CD4-positive, alpha-beta memory T cell (primary cell): ENCODE results near the gene SPEF2. TPM values are rescaled to one million over a fixed set of nuclear protein-coding genes. Genes with fewer than 3 reads are reported as not detected.
A peak's percentile ranks its signal among the peaks of the same experiment; 100 is the strongest.

Source experiments
- CTCF ChIA-PET: fragments of 350-600 bp; sonication (Branson Sonifier 250); formaldehyde crosslinking; loops from one replicate; lab custom pipeline; 2021; ENCODE audit warnings: inconsistent platforms; ENCODE audit not compliant: partially characterized antibody; lab: Charles Lee
- POLR2A ChIA-PET: fragments of 350-600 bp; sonication (Branson Sonifier 250); formaldehyde crosslinking; loops from one replicate; lab custom pipeline; 2021; ENCODE audit not compliant: partially characterized antibody; lab: Charles Lee
- DNase-seq, 5 donors: peaks; one replicate each; pipeline versions ENCODE4 v3.0.0 to v3.0.0-alpha.2; 2020 to 2022; ENCODE audit warnings: mixed read lengths in 1 of 5
- H3K27ac ChIP-seq: one replicate; pipeline ENCODE4 v1.7.0; 2013; ENCODE audit warnings: low read depth, low read length
- H3K27me3 ChIP-seq: 2 replicates; pipeline ENCODE4 v1.7.0; 2013; ENCODE audit warnings: mild to moderate bottlenecking, low read length, moderate library complexity; ENCODE audit not compliant: insufficient read depth
- H3K36me3 ChIP-seq: 2 replicates; pipeline ENCODE4 v1.7.0; 2013; ENCODE audit warnings: mild to moderate bottlenecking, low read length, moderate library complexity; ENCODE audit not compliant: insufficient read depth
- H3K4me1 ChIP-seq: 2 replicates; pipeline ENCODE4 v1.7.0; 2013; ENCODE audit warnings: mild to moderate bottlenecking, low read length, moderate library complexity; ENCODE audit not compliant: insufficient read depth
- H3K4me3 ChIP-seq, 2 donors: one replicate each; pipeline ENCODE4 v1.7.0; 2013; ENCODE audit warnings: low read length in 2 of 2, mild to moderate bottlenecking in 1 of 2
- H3K9me3 ChIP-seq, 2 donors: one replicate each; pipeline ENCODE4 v1.7.0; 2013; ENCODE audit warnings: low read length in 2 of 2, control low read depth in 1 of 2; ENCODE audit not compliant: control insufficient read depth in 1 of 2
- H3K27ac Mint-ChIP-seq, 7 donors: one replicate each; pipeline ENCODE4 v1.8.0; 2020 to 2021; ENCODE audit warnings: mixed read lengths in 7 of 7, mild to moderate bottlenecking in 6 of 7, inconsistent platforms in 3 of 7, moderate library complexity in 3 of 7
- H3K27me3 Mint-ChIP-seq, 2 donors: one replicate each; pipeline ENCODE4 v1.8.0; 2020 to 2021; ENCODE audit warnings: mixed read lengths in 2 of 2
- H3K36me3 Mint-ChIP-seq, 2 donors: one replicate each; pipeline ENCODE4 v1.8.0; 2020 to 2021; ENCODE audit warnings: mixed read lengths in 2 of 2, inconsistent platforms in 1 of 2, mild to moderate bottlenecking in 1 of 2
- H3K4me1 Mint-ChIP-seq, 4 donors: one replicate each; pipeline ENCODE4 v1.8.0; 2020 to 2021; ENCODE audit warnings: mixed read lengths in 4 of 4, mild to moderate bottlenecking in 1 of 4
- H3K4me3 Mint-ChIP-seq, 8 donors: one replicate each; pipeline ENCODE4 v1.8.0; 2020 to 2021; ENCODE audit warnings: mixed read lengths in 8 of 8, mild to moderate bottlenecking in 7 of 8, moderate library complexity in 6 of 8, inconsistent platforms in 3 of 8
- H3K9me3 Mint-ChIP-seq, 8 donors: one replicate each; pipeline ENCODE4 v1.8.0; 2020 to 2021; ENCODE audit warnings: mixed read lengths in 8 of 8, mild to moderate bottlenecking in 5 of 8, inconsistent platforms in 3 of 8, moderate library complexity in 1 of 8
- intact Hi-C: fragments of 100-400 bp; cut with micrococcal nuclease; formaldehyde crosslinking; loops from one replicate; pipeline ENCODE4 v1.15.1; 2023
- polyA plus RNA-seq, 2 donors: library from polyadenylated mRNA; unstranded; fragments of 300-500 nt; fragmentation: Illumina TruSeq; gene quantifications; one replicate each; pipeline ENCODE4 v1.2.3, GENCODE V29; 2021
- total RNA-seq, 2 experiments: library from RNA; stranded (reverse); gene quantifications; one replicate each; pipeline ENCODE4 v1.2.3, GENCODE V29; 2021

SPEF2 gene
- total and polyA plus RNA-seq, 4 experiments from 2014 or later = 4.0 to 15.4 (median 10.2) TPM

- Mint-ChIP-seq H3K4me3 (peak overlapping the region in 7 of 8 donors; percentile 11 to 86 (median 82)), H3K9me3 (no peaks in the 10 kb centered on the region), H3K4me1 (peaks cover 61 to 88% (median 74%) of the 10 kb centered on the region in 4 donors), H3K27ac (peak overlapping the region; percentile 81 to 98 (median 96)), H3K27me3 (no peaks in the 10 kb centered on the region), H3K36me3 (no peaks in the 10 kb centered on the region)
- peaks cover 78% of the 10 kb centered on the region for H3K4me1 ChIP-seq
- no peaks in the 10 kb centered on the region for H3K27me3 ChIP-seq
- no peaks in the 10 kb centered on the region for H3K9me3 ChIP-seq
- ChIA-PET CTCF (interaction anchor here (0.9 to 8.1 kb wide), 23 partner anchors 11 to 161 kb away, joined by 3 to 154 read pairs (median 7); partner anchors contain the start of gene IL7R), POLR2A (interaction anchor here (0.9 to 27.7 kb wide), 17 partner anchors 9 to 160 kb away, joined by 3 to 1081 read pairs (median 33); partner anchors contain the start of genes IL7R and SPEF2)
- no peaks in the 10 kb centered on the region for H3K36me3 ChIP-seq
- no peak overlapping the region for H3K4me3 ChIP-seq
- intact Hi-C loops = loop anchor here (5.0 to 10.0 kb wide), 2 partner anchors 106 to 694 kb away; no protein-coding TSS in a partner anchor
- no peak for DNase-seq
- peak overlapping the region; percentile 54 for H3K27ac ChIP-seq
Observed at GRCh38 chr5:35778259-35778769, 160.7 kb downstream of the SPEF2 start.

- Histone ChIP-seq H3K27ac (peak overlapping the region; percentile 57), H3K4me3 (peak overlapping the region in 1 of 2 donors; percentile 2), H3K9me3 (no peaks in the 10 kb centered on the region), H3K36me3 (no peaks in the 10 kb centered on the region), H3K4me1 (peaks cover 81% of the 10 kb centered on the region), H3K27me3 (no peaks in the 10 kb centered on the region)
- Mint-ChIP-seq H3K27me3 (no peaks in the 10 kb centered on the region), H3K27ac (peak overlapping the region; percentile 90 to 99 (median 94)), H3K36me3 (no peaks in the 10 kb centered on the region), H3K4me3 (peak overlapping the region; percentile 69 to 92 (median 78)), H3K9me3 (no peaks in the 10 kb centered on the region), H3K4me1 (peaks cover 61 to 86% (median 69%) of the 10 kb centered on the region in 4 donors)
- intact Hi-C loops = loop anchor here (1.0 to 2.0 kb wide), 3 partner anchors 17 to 35 kb away; no protein-coding TSS in a partner anchor
- ChIA-PET CTCF (interaction anchor here (0.7 to 8.1 kb wide), 17 partner anchors 9 to 146 kb away, joined by 3 to 154 read pairs (median 12); partner anchors contain the start of gene IL7R), POLR2A (interaction anchor here (0.9 to 27.7 kb wide), 18 partner anchors 10 to 146 kb away, joined by 3 to 1081 read pairs (median 29); partner anchors contain the start of gene IL7R)
- DNase-seq = peak; percentile 52 to 74 (median 69)
Observed at GRCh38 chr5:35780236-35780635, 162.6 kb downstream of the SPEF2 start.

- intact Hi-C loops = loop anchor here (2.0 kb wide), 1 partner anchor 16 kb away; no protein-coding TSS in a partner anchor
- no peaks in the 10 kb centered on the region for H3K9me3 ChIP-seq
- peak overlapping the region; percentile 14 to 34 for H3K4me3 ChIP-seq
- no peak for DNase-seq
- peaks cover 90% of the 10 kb centered on the region for H3K4me1 ChIP-seq
- no peaks in the 10 kb centered on the region for H3K36me3 ChIP-seq
- Mint-ChIP-seq H3K36me3 (no peaks in the 10 kb centered on the region), H3K9me3 (no peaks in the 10 kb centered on the region), H3K4me3 (peak overlapping the region; percentile 69 to 92 (median 88)), H3K27me3 (no peaks in the 10 kb centered on the region), H3K4me1 (peaks cover 63 to 86% (median 74%) of the 10 kb centered on the region in 4 donors), H3K27ac (peak overlapping the region; percentile 90 to 99 (median 94))
- H3K27me3 ChIP-seq = no peaks in the 10 kb centered on the region
- peak overlapping the region; percentile 52 for H3K27ac ChIP-seq
- CTCF ChIA-PET = interaction anchor here (1.1 to 8.1 kb wide), 14 partner anchors 8 to 145 kb away, joined by 4 to 154 read pairs (median 27); partner anchors contain the start of gene IL7R
- POLR2A ChIA-PET = interaction anchor here (0.8 to 27.7 kb wide), 20 partner anchors 9 to 145 kb away, joined by 3 to 1081 read pairs (median 20); partner anchors contain the start of gene IL7R
Observed at GRCh38 chr5:35781181-35781790, 163.6 kb downstream of the SPEF2 start.

GRCh38 chr5:35783551-35783950 is 165.9 kb downstream of the SPEF2 start:
- Mint-ChIP-seq H3K4me1 (peaks cover 55 to 88% (median 75%) of the 10 kb centered on the region in 4 donors), H3K27ac (peak overlapping the region in 1 of 7 donors; percentile 11), H3K27me3 (no peaks in the 10 kb centered on the region), H3K36me3 (no peaks in the 10 kb centered on the region), H3K9me3 (no peaks in the 10 kb centered on the region), H3K4me3 (peak overlapping the region in 1 of 8 donors; percentile 50)
- peaks cover 83% of the 10 kb centered on the region for H3K4me1 ChIP-seq
- H3K27ac ChIP-seq = no peak overlapping the region
- intact Hi-C loops = no loop called here
- H3K27me3 ChIP-seq = no peaks in the 10 kb centered on the region
- H3K4me3 ChIP-seq = no peak overlapping the region
- H3K36me3 ChIP-seq = no peaks in the 10 kb centered on the region
- no peaks in the 10 kb centered on the region for H3K9me3 ChIP-seq
- ChIA-PET POLR2A (interaction anchor here (1.1 to 27.7 kb wide), 8 partner anchors 25 to 97 kb away, joined by 3 to 1081 read pairs (median 90); partner anchors contain the start of gene IL7R), CTCF (interaction anchor here (1.0 to 2.7 kb wide), 6 partner anchors 11 to 143 kb away, joined by 3 to 10 read pairs (median 4); no protein-coding TSS in a partner anchor)
- DNase-seq = no peak

- H3K4me1 Mint-ChIP-seq = peaks cover 53 to 91% (median 76%) of the 10 kb centered on the region in 4 donors
- no peaks in the 10 kb centered on the region for H3K9me3 Mint-ChIP-seq
- H3K27ac Mint-ChIP-seq = peak overlapping the region; percentile 45 to 94 (median 67)
- no peaks in the 10 kb centered on the region for H3K9me3 ChIP-seq
- H3K36me3 Mint-ChIP-seq = peaks cover 0 to 4% of the 10 kb centered on the region in 2 donors
- no peak overlapping the region for H3K27ac ChIP-seq
- no peaks in the 10 kb centered on the region for H3K27me3 Mint-ChIP-seq
- peaks cover 83% of the 10 kb centered on the region for H3K4me1 ChIP-seq
- CTCF ChIA-PET = interaction anchor here (1.0 to 2.7 kb wide), 6 partner anchors 9 to 141 kb away, joined by 3 to 10 read pairs (median 6); no protein-coding TSS in a partner anchor
- peak overlapping the region in 7 of 8 donors; percentile 6 to 78 (median 65) for H3K4me3 Mint-ChIP-seq
- no peak overlapping the region for H3K4me3 ChIP-seq
- intact Hi-C loops = loop anchor here (1.0 kb wide), 1 partner anchor 9 kb away; no protein-coding TSS in a partner anchor
- H3K27me3 ChIP-seq = no peaks in the 10 kb centered on the region
- POLR2A ChIA-PET = interaction anchor here (0.7 to 27.7 kb wide), 9 partner anchors 9 to 134 kb away, joined by 3 to 1081 read pairs (median 10); partner anchors contain the start of gene IL7R
- DNase-seq = peak in 1 of 5 donors; percentile 44
- no peaks in the 10 kb centered on the region for H3K36me3 ChIP-seq
Observed at GRCh38 chr5:35785601-35786085, 168.0 kb downstream of the SPEF2 start.

GRCh38 chr5:35788724-35789123 is 171.1 kb downstream of the SPEF2 start:
- no peaks in the 10 kb centered on the region for H3K27me3 Mint-ChIP-seq
- intact Hi-C loops = no loop called here
- H3K9me3 ChIP-seq = no peaks in the 10 kb centered on the region
- H3K27ac Mint-ChIP-seq = peak overlapping the region in 6 of 7 donors; percentile 29 to 94 (median 78)
- H3K4me3 ChIP-seq = no peak overlapping the region
- no peak for DNase-seq
- CTCF ChIA-PET = interaction anchor here (1.4 to 6.2 kb wide), 3 partner anchors 10 to 14 kb away, joined by 3 to 52 read pairs (median 3); no protein-coding TSS in a partner anchor
- H3K36me3 ChIP-seq = no peaks in the 10 kb centered on the region
- H3K4me1 ChIP-seq = peaks cover 86% of the 10 kb centered on the region
- H3K4me1 Mint-ChIP-seq = peaks cover 50 to 88% (median 78%) of the 10 kb centered on the region in 4 donors
- POLR2A ChIA-PET = interaction anchor here (1.1 to 27.7 kb wide), 5 partner anchors 9 to 92 kb away, joined by 3 to 1081 read pairs (median 36); partner anchors contain the start of gene IL7R
- no peak overlapping the region for H3K27ac ChIP-seq
- peak overlapping the region in 2 of 8 donors; percentile 29 to 36 for H3K4me3 Mint-ChIP-seq
- no peaks in the 10 kb centered on the region for H3K9me3 Mint-ChIP-seq
- no peaks in the 10 kb centered on the region for H3K27me3 ChIP-seq
- peaks cover 0 to 4% of the 10 kb centered on the region in 2 donors for H3K36me3 Mint-ChIP-seq
